Myocyte (in vitro differentiated cells): Measurements from ENCODE around the gene CEND1. TPM values are rescaled to one million over a fixed set of nuclear protein-coding genes. Genes with fewer than 3 reads are reported as not detected.

Experiments
- DNase-seq: peaks from one replicate; pipeline ENCODE4 v3.0.0-alpha.2; 2012; ENCODE audit warnings: low read depth
- total RNA-seq: library from RNA; depleted of rRNA; stranded (reverse); fragments of >200 nt; gene quantifications from 2 replicates; pipeline ENCODE4 v1.2.3, GENCODE V29; 2014

CEND1 gene
- total RNA-seq, 1 donor from 2014 or later = 0.53 TPM

DNA sequence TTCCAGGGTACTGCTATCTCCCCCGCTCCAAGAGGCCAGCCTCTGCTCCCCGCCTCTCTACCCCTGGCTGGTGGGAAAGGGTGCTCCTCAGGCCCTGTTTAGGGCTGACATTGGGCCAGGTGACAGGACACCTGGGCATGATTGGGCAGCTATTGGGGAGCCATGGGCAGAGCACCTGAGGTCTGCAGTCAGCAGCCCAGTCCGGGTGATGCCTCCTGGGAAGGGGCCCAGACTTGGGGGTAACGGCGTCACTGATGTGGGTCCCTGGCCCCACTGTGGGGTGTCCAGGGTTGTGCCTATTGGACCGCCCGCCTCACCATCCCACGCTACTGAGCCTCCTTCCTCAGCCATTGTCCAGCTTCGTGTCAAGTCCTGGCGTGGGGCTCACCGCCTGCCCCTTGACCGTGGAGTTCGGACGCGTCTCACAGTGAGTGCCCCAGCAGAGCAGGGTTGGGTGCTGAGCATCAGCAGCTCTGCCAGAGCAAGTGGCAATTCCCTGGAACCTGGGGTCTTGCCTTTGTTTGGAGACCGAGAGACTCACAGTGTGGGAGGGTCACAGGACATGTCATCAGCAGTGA, 9.8 kb downstream of the CEND1 start:
- no peak for DNase-seq

DNA sequence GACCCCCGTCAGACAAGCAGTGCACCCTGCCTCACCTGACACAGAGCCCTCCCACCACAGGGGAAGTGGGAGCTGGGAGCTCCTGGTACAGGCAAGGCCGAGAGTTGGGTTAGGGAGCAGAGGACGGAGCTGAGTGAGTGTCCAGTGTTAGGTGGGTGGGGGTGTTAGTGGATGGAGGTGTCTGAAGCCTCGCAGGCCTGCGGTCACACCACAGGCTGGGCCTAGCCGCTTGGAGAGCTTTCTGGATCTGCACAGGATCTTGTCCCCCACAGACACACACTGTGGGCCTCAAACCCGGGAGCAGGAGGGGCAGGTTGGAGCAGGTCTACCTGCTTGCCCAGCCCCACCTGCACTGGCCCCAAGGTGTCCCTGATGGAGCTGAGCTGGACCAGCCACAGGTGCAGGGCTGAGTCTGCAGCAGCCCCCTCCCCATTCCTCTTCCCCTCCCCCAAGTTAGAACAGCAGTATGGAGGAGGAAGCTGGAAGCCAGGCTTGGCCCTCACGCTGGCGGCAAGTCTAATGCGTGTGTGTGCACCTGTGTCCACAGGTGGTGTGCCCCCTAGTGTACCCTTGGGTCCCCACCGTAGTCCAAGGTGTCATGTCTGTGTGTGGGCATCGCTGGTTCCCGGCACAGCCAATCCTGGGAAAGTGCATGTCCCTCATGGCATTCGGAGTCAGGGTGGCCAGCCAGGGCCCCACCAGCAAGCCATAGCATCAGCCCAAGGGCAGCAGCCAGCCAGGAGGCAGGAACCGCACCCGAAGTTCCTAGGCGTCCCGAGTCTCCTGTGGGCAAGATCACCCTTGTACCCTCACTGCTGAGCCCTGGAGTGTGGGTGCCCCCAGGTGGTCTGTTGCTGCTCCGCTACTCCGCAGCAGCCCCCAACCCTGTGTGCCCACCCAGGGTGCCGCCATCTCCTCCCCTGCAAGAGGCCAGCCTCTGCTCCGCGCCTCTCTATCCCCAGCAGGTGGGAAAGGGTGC, 10.6 kb downstream of the CEND1 start:
- no peak for DNase-seq

DNA sequence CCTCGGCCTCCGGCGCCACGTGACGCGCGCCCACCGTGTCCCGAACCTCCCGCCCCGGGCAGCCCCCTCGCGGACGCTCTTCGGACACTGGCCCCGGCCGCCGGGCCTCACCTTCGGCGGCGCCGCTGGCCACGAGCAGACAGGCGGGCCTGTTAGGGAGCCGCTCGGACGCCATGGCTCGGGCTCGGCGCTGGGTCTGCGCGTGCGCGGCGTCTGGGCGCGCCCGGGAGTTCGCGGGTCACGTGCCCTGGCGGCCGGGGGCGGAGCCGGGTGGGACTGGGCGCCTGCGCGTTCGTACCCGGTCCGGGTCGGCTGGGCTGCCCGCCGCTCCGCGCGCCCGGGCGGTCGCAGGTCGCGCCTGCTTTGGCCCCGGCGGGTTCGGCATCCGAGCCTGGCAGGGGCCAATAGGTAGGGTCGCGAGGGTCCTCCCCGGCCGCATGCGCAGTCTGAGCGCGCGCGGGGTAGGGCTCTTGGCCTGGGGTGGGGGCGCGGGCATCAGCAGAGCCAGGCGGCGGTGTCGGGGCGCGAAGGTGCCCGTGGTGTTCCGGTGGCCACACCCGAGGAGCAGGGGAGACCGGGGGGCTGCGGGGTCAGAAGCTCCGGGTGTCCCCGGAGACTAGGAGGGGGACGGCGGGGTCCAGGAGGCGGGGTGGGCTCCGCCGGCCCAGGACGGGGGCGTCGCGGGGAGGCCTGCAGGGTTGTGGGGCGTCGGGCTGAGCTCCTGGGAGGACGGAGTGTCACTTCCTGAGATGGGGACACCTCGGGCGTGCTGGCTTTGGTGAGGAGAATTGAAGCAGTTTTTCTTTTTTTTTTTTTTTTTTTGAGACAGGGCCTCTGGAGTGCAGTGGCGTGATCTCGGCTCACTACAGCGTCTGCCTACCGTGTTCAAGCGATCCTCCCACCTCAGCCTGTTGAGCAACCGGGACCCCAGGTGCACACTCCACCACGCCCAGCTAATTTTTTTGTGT, 12.3 kb downstream of the CEND1 start, which contains the start of gene GATD1:
Gene GATD1 (minus strand): TSS at position 200 of the 968 bp plus-strand sequence. CDS start 25 bp downstream, at position 175.
- DNase-seq = peak; percentile 88

DNA sequence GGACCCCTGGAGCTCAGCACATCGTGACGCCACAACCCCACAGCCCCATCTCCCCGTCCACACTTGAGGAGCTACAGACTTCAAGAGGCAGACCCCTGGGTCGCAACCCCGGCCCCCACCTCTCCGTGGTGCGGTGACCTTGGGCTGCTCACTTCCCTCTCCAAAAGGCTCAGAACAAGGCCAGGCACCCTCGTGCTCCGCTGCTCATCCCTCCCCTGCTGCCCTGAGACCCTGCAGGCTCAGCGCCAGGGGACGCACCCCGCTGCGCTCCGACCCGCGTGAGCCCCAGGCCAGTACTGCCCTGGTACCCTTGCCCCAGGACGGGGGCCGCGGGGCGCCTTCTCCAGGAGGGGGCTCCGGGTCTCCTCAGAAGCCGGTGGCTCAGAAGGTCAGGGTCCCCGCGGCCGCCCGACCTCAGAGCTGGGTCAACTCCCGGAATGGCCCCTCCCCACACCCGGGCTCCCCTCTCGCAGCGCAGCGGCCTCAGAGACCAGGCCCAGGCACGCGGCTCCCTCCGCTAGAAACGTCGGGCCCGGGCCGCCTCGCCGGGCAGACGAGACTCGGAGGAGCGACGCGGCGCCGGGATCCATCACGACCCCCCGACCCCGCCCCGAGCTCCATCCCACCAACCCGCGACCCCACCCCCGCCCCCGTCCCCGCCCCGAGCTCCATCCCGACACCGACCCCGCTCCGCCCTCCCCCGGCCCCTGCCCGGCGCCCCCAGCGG, 13.2 kb downstream of the CEND1 start:
- no peak for DNase-seq

DNA sequence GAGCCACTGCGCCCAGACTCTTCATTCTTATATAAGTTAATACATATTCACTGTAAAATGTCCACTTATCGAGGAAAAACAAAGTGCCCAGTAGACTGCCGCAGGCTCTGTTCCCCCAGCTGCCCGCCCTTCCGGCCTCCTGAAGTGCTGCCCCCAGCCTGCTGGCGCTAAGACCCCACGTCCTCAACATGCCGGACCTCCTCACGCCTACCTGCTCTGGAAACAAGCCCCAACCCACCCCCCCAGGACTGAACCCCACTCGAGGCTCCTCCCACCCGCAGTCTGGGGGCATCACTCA, 13.7 kb downstream of the CEND1 start:
- DNase-seq = no peak

DNA sequence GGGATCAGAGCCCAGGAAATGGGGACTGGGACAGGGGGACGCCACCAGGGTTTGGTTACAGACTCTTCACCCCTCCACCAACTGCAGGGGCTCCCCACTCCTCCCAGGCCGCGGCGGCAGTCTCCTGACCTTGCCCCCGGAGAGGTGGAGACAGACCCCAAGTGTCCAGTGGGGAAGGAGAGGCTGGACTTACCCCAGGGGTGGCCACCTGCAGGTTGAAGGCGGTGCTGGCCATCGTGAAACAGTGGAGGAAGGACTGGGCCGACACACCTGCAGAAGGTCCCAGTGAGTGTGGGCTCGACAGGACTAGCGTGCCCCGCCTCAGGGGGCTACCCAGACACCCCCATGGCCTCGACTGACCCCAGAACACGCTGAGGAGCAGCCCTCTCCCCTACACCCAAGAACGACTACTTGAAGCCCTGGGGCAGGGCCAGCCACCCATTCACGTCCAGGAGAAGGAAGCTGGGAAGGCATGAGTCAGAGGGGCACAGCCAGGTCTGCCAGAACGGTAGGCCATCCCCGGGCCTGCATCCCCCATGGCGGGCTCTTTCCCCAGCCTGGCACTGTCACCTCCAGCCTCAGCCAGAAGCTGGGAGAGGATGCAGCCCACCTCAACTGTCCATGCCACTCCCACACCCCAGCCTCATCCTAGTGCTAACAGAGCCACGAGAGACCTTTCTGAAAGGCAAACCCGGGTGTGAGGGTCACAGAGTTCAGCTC, 14.9 kb downstream of the CEND1 start:
- no peak for DNase-seq

DNA sequence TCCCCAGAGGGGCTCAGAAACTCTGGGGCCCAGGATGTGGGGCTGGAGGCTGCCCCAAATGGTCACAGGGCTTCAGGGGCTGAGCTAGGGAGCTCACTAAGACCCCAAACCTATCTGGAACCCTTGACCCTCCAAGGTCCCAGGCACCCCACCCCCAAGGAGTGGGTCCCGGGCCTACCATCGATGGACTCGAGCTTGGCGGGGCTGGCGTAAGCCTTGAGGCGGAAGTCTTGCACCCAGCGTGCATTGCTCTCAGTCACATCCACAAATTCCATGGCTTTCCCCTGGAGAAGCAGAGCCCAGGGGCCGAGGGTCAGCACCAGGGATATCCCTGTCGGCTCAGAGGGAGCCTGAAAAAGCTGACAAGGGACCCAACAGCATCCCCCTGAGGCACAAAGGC, 16.1 kb downstream of the CEND1 start:
- DNase-seq = no peak

DNA sequence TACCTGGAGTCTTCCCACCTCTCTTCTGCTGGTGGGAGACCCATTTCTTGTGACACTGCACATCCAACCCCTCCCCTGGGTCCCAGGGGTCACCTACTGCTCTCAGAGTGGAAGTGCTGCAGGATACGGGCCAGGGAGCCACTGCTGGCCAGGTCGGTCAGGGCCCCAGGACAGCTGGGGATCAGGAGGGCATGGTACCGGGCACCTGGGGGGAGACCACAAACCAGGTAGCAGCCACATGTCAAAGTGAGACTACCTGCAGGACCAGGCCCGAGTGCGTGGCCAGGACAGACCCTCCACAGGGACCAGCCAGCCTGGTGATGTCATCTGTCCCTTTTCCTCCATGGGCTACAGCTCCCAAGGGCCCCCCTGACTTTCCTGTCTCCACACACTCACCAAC, 16.5 kb downstream of the CEND1 start:
- no peak for DNase-seq

DNA sequence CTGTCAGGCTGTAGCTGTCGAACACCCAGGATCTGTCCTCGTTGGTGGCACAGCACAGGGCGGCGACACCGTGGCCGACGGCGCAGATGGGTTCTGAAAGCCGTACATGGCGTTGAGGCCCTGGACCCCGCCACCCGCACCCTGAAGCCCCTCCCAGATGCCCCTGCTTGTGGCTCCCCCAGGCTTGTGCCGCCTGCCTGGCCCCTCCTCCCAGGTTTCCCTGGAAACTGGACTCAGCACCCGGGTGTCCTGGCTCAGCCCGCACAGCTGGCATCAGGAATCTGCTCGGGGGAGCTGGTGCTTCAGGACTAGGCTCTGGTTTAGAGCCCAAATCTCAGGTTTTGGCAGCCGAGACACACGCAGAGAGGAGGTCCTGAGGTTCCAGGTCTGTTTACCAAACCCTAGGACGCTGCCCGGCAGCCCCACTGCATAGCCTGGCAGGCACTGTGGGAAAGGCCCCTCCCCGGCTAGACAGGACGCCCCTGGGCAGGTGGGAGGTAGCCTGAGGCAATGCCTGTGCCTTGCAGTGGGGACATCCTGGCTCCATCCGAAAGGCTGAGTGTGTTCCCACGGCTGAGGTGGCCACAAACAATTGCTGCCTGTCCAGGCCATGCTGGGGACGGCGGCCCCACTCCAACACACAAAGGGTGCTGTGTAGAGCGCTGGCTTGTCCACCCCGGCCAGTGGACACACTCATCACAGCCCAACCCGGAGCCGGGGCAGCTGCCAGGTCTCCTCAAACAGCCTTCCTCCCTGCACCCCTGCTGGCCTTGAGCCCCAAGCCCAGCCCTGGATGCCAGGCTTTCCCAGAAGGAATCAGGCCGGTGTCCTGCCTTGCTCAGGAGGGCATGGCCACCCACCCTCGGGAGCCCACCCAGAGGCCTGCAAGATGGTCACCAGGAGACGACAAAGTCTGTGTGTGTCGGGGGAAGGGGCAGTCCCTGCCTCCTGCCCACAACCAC, 17.2 kb downstream of the CEND1 start:
- DNase-seq = peak; percentile 71

DNA sequence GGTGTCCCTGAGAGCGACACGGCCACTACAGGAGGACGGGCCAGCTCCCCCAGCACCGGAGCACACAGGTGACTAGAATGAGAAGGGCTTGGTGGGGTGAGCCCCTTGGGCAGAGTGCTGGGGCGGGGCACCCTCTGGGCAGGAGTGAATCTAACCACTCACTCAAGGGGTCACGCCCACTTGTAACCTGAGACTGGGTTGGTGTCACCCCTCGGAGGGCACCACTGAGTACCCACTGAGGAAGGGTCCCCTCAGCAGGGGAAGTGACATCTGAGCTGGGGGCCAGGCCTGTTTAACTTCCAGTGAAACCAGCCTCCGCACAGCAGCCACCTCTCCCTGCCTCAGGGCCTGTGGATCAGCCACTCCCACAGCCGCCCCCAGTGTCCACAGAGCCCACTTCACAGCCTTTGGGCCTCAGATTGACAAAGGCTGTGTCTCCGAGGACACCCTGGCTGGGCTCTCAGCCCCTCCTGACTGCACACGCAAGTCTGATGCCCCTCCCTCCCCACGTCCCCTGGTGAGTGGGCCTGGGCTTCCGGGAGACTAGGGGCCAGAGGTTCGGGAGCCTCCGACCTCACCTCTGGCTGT, 18.2 kb downstream of the CEND1 start:
- DNase-seq = no peak

DNA sequence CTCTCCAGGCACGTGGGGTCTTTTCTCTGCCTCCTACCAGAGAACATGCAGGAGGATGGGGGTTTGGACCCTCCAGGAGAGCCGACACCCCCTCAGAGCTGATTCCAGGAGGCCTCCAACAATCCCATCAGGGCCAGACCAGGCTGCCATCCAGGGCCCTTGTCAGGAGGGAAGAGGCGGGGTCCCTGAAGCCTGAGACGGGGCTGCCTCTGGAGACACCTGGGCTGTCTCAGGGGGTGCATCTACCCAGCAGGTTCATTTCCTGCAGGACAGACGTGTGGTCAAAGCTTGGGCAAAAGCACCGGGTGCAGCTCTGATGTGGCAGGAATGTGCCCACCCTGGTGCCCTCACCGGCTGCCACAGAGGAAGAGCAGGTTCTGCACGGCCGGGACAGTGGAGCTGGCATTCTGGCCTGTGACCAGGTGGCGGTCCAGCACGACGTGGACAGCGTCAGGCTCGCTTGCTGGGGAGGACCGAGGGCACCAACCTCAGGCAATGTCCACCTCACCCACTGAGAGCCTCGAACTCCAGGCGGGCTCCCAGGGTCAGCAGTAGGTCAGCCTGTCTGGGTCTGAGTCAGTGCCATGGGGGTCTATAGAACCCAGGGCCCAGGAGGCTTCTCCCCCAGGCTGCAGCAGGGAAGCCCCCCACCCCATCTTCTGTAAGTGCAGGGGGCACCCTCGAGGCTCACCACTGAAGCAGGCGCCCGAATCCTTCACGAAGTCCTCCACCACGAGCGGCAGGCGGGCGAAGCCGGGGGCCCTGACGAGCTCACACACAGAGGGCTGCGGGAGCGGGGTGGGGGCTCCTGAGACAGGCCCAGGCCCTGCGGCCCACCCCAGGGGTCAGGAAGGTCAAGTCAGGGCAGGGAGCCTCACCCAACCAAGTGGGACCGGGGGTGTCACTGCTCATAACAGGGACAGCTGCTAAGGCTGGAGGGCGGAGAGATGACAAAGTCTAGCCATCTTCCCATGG, 19.0 kb downstream of the CEND1 start:
- DNase-seq = no peak

DNA sequence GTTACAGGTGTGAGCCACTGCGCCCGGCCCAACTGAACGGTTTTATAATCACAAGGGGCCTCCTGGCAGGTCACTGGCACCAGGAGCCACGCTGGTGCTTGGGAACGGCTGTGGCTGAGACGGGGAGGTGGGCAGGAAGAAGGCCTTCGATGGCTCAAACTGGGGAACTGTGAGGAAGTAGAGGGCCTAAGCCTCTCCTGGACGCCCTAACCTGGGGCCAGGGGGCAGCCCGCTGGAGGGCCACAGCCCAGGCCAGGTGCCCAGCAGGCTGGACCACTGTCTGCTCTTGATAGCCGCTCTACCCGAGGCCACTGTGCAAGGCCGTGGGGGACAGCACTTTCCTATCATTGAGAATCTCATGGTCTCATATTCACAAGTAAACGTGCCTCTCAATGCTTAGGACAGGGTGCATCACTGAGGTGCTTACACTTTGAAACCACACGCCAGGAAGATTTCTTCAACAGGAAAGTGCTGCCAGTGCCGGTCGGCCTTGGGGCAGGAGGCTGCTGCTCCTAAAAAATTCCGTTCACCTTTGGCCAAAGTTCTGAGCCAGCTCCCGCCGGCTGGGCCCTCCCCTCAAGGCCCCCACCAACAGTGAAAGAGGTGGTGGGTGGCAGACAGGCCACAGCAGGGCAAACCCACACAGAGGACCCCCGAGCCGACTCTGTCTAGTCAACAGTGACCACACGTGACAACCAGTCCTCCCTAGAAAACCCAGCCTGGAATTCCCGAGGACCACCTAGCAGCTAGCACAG, 19.8 kb downstream of the CEND1 start:
- no peak for DNase-seq

DNA sequence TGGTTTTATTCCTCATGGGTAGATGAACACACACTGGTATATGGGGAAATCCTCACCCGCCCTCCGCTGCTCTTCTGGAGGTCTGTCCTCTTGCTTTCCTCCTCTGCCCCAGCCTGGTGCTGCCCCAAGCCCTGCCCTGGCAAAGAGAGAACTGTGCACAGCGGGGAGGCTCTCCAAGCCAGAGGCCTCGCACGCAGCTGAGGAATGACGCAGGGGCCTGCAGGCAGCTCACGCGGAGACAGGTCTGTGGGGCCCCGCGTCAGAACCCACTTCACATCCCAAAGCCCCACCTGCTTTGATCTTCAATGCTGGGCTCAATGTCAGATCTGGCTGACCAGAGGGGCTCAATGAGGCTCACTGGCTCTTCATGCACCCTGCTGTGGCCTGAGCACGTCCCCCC, 22.7 kb downstream of the CEND1 start:
- no peak for DNase-seq

DNA sequence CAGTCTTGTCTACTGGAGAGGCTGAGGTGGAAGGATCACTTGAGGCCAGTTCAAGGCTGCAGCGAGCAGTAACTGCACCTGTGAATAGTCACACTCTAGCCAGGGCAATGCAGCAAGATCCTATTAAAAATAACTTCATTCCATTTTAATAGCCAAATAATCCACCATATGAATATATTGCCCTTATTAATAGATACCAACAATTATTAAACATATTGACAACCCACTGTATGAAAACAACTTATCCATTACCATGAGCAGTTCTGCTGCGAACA, 23.0 kb downstream of the CEND1 start:
- DNase-seq = no peak

DNA sequence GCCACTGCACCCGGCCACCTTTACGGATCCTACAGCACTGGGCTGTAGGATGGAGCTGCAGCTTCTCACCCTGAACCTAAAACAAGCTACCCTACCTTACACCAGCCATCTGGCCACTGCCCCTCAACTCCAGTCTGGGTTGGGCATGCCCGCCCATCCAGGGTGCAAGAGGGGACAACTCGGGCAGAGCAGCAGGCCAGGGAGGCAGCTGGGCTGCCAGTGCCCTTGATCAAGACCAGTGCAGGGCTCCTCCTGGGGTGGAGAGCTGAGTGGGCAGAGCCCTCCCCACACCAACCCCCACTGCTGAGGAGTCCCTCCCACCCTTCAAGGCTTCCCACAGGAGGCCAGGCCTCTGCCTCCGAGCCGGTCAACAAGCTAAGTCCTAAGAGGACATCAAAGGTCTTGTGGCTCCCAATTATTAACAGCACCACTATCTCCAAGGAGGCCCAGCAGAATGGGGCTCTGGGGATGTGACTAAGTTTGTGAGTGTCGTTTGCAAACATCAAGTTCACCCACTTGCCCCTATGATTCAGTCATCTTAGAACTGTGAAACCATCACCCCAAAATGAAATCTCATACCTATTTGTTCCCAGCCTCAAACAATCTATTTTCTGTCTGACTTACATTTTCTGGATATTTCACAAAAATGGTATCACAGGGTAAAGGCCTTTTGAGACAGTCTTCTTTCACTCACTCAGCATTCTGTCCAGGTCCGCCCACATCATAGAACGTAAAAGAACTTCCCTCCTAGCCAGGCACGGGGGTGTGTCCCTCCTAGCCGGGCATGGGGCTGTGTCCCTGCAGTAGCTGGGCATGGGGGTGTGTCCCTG, 23.6 kb downstream of the CEND1 start:
- no peak for DNase-seq

DNA sequence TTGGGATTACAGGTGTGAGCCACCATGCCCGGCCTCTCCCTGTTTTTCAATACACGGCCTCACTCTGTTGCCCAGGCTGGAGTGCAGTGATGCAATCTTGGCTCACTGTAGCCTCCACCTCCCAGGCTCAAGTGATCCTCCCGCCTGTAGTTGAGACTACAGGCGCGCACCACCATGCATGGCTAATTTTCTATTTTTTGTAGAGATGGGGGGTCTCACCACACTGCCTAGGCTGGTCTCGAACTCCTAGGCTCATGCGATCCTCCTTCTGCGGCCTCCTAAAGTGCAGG, 24.1 kb downstream of the CEND1 start:
- no peak for DNase-seq
